Skeletal muscle tissue (tissue), 1 donor: ENCODE results near the gene C17orf114. TPM values are rescaled to one million over a fixed set of nuclear protein-coding genes. Genes with fewer than 3 reads are reported as not detected.

ENCODE experiments used
- total RNA-seq: library from RNA; depleted of rRNA; stranded (reverse); fragments of >200 nt; gene quantifications from one replicate; pipeline ENCODE4 v1.2.3, GENCODE V29; 2014

Gene C17orf114

Other genes with a start within 250 kb of the C17orf114 start
- gene MYBBP1A, start 246.9 kb downstream of the C17orf114 start, total RNA-seq, result 30.3 TPM
- gene GGT6, start 241.8 kb downstream of the C17orf114 start, total RNA-seq, result not detected
- gene SMTNL2, start 217.8 kb downstream of the C17orf114 start, total RNA-seq, result 74.1 TPM
- 0.52 TPM for gene ALOX15, start 160.7 kb downstream of the C17orf114 start, total RNA-seq
- gene PELP1, start 98.2 kb downstream of the C17orf114 start, total RNA-seq, result 23.5 TPM
- gene ARRB2, start 91.7 kb downstream of the C17orf114 start, total RNA-seq, result 7.3 TPM
- gene MED11, start 70.9 kb downstream of the C17orf114 start, total RNA-seq, result 6.3 TPM
- 0.52 TPM for gene ZMYND15, start 62.5 kb downstream of the C17orf114 start, total RNA-seq
- 1.6 TPM for gene CXCL16, start 62.4 kb downstream of the C17orf114 start, total RNA-seq
- gene TM4SF5, start 30.4 kb downstream of the C17orf114 start, total RNA-seq, result not detected
- 4.7 TPM for gene VMO1, start 16.0 kb downstream of the C17orf114 start, total RNA-seq
- gene GLTPD2, start 13.4 kb downstream of the C17orf114 start, total RNA-seq, result not detected
- gene PSMB6, start 6.2 kb downstream of the C17orf114 start, total RNA-seq, result 105 TPM
- gene PLD2, start 4.8 kb upstream of the C17orf114 start, total RNA-seq, result 9.9 TPM
- gene MINK1, start 31.0 kb upstream of the C17orf114 start, total RNA-seq, result 13.0 TPM
- gene C17orf107, start 97.2 kb upstream of the C17orf114 start, total RNA-seq, result 2.6 TPM
- 1.0 TPM for gene CHRNE, start 100.8 kb upstream of the C17orf114 start, total RNA-seq
- under 0.01 TPM for gene GP1BA, start 129.9 kb upstream of the C17orf114 start, total RNA-seq
- 59.5 TPM for gene SLC25A11, start 137.7 kb upstream of the C17orf114 start, total RNA-seq
- gene RNF167, start 137.9 kb upstream of the C17orf114 start, total RNA-seq, result 12.0 TPM
- gene PFN1, start 146.2 kb upstream of the C17orf114 start, total RNA-seq, result 137 TPM
- 2,880 TPM for gene ENO3, start 148.8 kb upstream of the C17orf114 start, total RNA-seq
- 51.7 TPM for gene SPAG7, start 165.5 kb upstream of the C17orf114 start, total RNA-seq
- 4.7 TPM for gene CAMTA2, start 185.3 kb upstream of the C17orf114 start, total RNA-seq
- not detected for gene INCA1, start 195.2 kb upstream of the C17orf114 start, total RNA-seq
- 47.5 TPM for gene KIF1C, start 195.6 kb upstream of the C17orf114 start, total RNA-seq
- not detected for gene SLC52A1, start 233.1 kb upstream of the C17orf114 start, total RNA-seq